Glutamatergic neuron (in vitro differentiated cells): ENCODE results near the gene SRGN. TPM values are rescaled to one million over a fixed set of nuclear protein-coding genes. Genes with fewer than 3 reads are reported as not detected.

ENCODE experiments used
- DNase-seq: peaks from one replicate; pipeline ENCODE4 v3.0.0; 2022
- H3K27ac Mint-ChIP-seq: one replicate; pipeline ENCODE4 v1.8.0; 2020; ENCODE audit warnings: mild to moderate bottlenecking, mixed read lengths, inconsistent platforms; ENCODE audit not compliant: unreplicated experiment
- H3K27me3 Mint-ChIP-seq: one replicate; pipeline ENCODE4 v1.8.0; 2020; ENCODE audit warnings: mild to moderate bottlenecking, moderate library complexity, mixed read lengths, inconsistent platforms; ENCODE audit not compliant: unreplicated experiment
- H3K36me3 Mint-ChIP-seq: one replicate; pipeline ENCODE4 v1.8.0; 2020; ENCODE audit warnings: mild to moderate bottlenecking, mixed read lengths, inconsistent platforms; ENCODE audit not compliant: unreplicated experiment
- H3K4me1 Mint-ChIP-seq: one replicate; pipeline ENCODE4 v1.8.0; 2020; ENCODE audit warnings: mild to moderate bottlenecking, low read depth, mixed read lengths, inconsistent platforms; ENCODE audit not compliant: unreplicated experiment
- H3K4me3 Mint-ChIP-seq: one replicate; pipeline ENCODE4 v1.8.0; 2020; ENCODE audit warnings: mild to moderate bottlenecking, mixed read lengths, inconsistent platforms; ENCODE audit not compliant: unreplicated experiment
- H3K9me3 Mint-ChIP-seq: one replicate; pipeline ENCODE4 v1.8.0; 2020; ENCODE audit warnings: mild to moderate bottlenecking, moderate library complexity, mixed read lengths, inconsistent platforms; ENCODE audit not compliant: unreplicated experiment
- CTCF ChIP-seq: fragments of 200-600 bp; sonication (generic); IDR thresholded peaks from one replicate; pipeline ENCODE4 v1.5.0; 2021; ENCODE audit not compliant: partially characterized antibody, unreplicated experiment
- total RNA-seq: library from RNA; stranded (reverse); fragmentation: NEBNext Ultra II Directional; extraction: Animal tissue kit (Norgen Biotek cat#: 25700); gene quantifications from one replicate; pipeline ENCODE4 v1.2.1, GENCODE V29; 2021; ENCODE audit not compliant: unreplicated experiment

Gene SRGN
- total RNA-seq, 1 donor from 2014 or later = not detected

DNA sequence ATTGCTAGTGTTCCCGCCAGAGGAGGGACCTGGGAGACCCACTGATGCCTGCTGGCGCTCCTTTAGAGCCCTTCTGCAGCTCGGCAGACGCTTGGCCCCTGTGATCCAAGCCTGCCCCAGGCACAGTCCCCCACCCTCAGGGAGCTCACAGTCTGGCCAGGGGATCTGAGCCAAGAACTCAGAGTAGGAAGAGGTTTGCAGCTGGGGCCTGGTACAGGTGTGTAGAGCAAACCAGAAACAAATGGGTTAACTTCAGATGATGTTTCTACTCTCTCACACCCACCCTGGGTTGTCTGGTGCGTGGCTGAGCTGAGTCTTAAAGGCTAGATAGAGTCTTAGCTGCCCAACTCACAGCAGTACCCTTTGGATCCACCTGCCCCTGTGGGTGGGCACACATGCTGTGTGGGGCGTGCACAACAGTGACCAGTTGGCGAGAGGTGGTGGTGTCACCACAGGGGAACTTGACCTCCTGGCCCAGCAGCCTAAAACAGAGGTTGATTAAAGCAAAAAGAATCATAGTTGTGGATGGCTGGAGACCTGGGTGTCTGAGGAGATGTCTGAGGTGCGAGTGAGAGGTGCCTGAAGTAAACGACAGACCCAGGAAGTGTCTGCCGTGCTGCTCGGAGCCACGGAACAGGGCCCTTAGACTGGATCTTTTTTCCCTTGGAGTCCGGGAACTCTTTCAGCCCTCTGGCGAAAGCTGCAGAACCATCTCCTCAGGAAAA is 31.2 kb upstream of the SRGN start:
- no peaks in the 10 kb centered on the region for H3K27me3 Mint-ChIP-seq
- DNase-seq = no peak
- H3K9me3 Mint-ChIP-seq = no peaks in the 10 kb centered on the region
- no peak overlapping the region for H3K4me3 Mint-ChIP-seq
- H3K27ac Mint-ChIP-seq = no peak overlapping the region
- no peak for TF ChIP-seq CTCF
- H3K36me3 Mint-ChIP-seq = no peaks in the 10 kb centered on the region
- H3K4me1 Mint-ChIP-seq = no peaks in the 10 kb centered on the region

DNA sequence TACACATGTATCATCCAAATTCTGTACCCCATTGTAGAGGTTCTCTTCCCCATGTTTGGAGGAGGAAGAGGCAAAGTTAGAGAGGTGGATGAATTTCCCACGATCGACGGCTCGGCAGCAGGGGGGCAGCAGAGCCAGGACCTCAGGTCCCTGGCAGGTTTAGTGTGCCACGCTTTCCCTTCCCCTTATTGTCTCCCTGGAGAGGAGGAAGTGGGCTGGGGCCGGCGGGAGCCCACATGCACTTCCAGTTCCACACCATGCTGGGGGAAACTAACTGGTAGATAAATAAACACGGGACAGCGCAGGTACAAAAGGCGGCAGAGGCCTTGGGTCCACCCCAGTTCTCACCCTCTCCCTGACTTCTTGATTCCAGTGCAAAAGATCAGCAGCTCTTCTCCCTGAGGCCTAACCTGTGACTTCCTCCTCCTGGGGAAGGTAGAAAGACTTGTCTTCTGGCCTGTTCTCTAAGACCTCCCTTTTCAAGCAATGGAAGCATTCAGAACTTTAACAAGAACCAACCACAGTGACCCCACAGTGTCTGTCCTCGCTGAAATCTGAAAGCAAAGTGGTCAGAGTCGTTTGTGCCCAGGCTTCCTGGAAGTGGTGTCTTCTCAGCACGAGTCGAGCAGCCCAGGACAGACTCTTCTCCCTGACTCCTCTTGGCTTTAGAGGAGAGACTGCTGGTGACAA is 30.5 kb upstream of the SRGN start:
- Mint-ChIP-seq H3K4me1 (no peaks in the 10 kb centered on the region), H3K27me3 (no peaks in the 10 kb centered on the region), H3K9me3 (no peaks in the 10 kb centered on the region), H3K27ac (no peak overlapping the region), H3K4me3 (no peak overlapping the region), H3K36me3 (no peaks in the 10 kb centered on the region)
- DNase-seq = no peak
- no peak for TF ChIP-seq CTCF

- Mint-ChIP-seq H3K4me3 (no peak overlapping the region), H3K4me1 (no peaks in the 10 kb centered on the region), H3K27ac (no peak overlapping the region), H3K36me3 (no peaks in the 10 kb centered on the region), H3K27me3 (no peaks in the 10 kb centered on the region), H3K9me3 (no peaks in the 10 kb centered on the region)
- no peak for TF ChIP-seq CTCF
- DNase-seq = no peak
These were observed 30.0 kb upstream of the SRGN start for GRCh38 chr10:69057951-69058297.

DNA sequence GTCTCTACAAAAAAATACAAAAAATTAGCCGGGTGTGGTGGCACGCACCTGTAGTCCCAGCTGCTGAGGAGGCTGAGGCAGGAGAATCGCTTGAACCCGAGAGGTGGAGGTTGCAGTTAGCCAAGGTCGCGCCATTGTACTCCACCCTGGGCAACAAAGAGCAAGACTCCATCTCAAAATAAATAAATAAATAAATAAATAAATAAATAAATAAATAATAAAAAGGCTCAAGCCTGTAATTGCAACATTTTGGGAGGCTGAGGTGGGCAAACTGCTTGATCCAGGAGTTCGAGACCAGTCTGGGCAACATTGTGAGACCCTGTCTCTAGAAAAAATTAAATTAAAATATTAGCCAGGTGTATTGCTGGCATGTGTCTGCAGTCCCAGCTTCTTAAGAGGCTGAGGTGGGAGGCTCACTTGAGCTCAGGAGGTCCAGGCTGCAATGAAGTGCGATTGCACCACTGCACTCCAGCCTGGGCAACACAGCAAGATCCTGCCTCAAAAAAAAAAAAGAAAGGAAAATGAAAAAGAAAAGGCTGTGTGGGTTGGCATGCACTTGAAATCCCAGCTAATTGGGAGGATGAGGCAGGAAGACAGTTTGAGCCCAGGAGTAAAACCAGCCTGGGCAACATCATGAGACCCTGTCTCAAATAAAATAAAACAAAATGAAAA is 27.6 kb upstream of the SRGN start:
- no peaks in the 10 kb centered on the region for H3K9me3 Mint-ChIP-seq
- H3K4me1 Mint-ChIP-seq = no peaks in the 10 kb centered on the region
- no peak overlapping the region for H3K4me3 Mint-ChIP-seq

More for the DNA sequence above, 27.6 kb upstream of the SRGN start:
- Mint-ChIP-seq H3K27me3 (no peaks in the 10 kb centered on the region), H3K36me3 (no peaks in the 10 kb centered on the region), H3K27ac (no peak overlapping the region)
- no peak for DNase-seq
- TF ChIP-seq CTCF = no peak
